ENCODE data around the gene NFIB.

The NFIB gene

GRCh38 chr9:14318934-14319580, 5.1 kb upstream of the NFIB start:
- DNase-seq (ENCODE audit: low spot score), result no peak

- DNase-seq (ENCODE audit: low spot score), result no peak
These were observed 4.4 kb upstream of the NFIB start for GRCh38 chr9:14318361-14318760.

GRCh38 chr9:14317667-14318320, 3.9 kb upstream of the NFIB start:
- DNase-seq (ENCODE audit: low spot score), result no peak

- DNase-seq (ENCODE audit: low spot score), result no peak
These were observed 2.8 kb upstream of the NFIB start for GRCh38 chr9:14316602-14317300.

GRCh38 chr9:14315875-14316601, 2.1 kb upstream of the NFIB start:
- no peak for DNase-seq (ENCODE audit: low spot score)

- DNase-seq (ENCODE audit: low spot score), result peak; percentile 43
These were observed 1.3 kb upstream of the NFIB start for GRCh38 chr9:14314929-14315874.

- DNase-seq (ENCODE audit: low spot score), result no peak
These were observed 535 bp upstream of the NFIB start for GRCh38 chr9:14314424-14314928.

GRCh38 chr9:14313378-14313940, 482 bp downstream of the NFIB start:
- DNase-seq (ENCODE audit: low spot score), result no peak

GRCh38 chr9:14312719-14313377, 1.1 kb downstream of the NFIB start:
- DNase-seq (ENCODE audit: low spot score), result no peak

- DNase-seq (ENCODE audit: low spot score), result no peak
These were observed 1.8 kb downstream of the NFIB start for GRCh38 chr9:14311956-14312685.

- no peak for DNase-seq (ENCODE audit: low spot score)
These were observed 2.6 kb downstream of the NFIB start for GRCh38 chr9:14311171-14311949.

- no peak for DNase-seq (ENCODE audit: low spot score)
These were observed 3.6 kb downstream of the NFIB start for GRCh38 chr9:14310311-14310710.

- DNase-seq (ENCODE audit: low spot score), result no peak
These were observed 4.5 kb downstream of the NFIB start for GRCh38 chr9:14309403-14309802.

GRCh38 chr9:14308853-14309145, 5.1 kb downstream of the NFIB start:
- no peak for DNase-seq (ENCODE audit: low spot score)

- no peak for DNase-seq (ENCODE audit: low spot score)
These were observed 5.7 kb downstream of the NFIB start for GRCh38 chr9:14307989-14308852.

- DNase-seq (ENCODE audit: low spot score), result no peak
These were observed 7.0 kb downstream of the NFIB start for GRCh38 chr9:14306672-14307660.

GRCh38 chr9:14306188-14306587, 7.8 kb downstream of the NFIB start:
- DNase-seq (ENCODE audit: low spot score), result no peak

Data from NAMALWA (cell line).